Stromal cell of bone marrow (primary cell): ENCODE results near the gene CFAP20DC.

ENCODE experiments used
- DNase-seq: peaks from one replicate; pipeline ENCODE4 v3.0.0-alpha.2; 2012; ENCODE audit warnings: low read depth

Gene CFAP20DC

GRCh38 chr3:58692484-58692883, 357.3 kb downstream of the CFAP20DC start:
- no peak for DNase-seq
